Panc1 (cell line): ENCODE data around the gene KCNK10. TPM values are rescaled to one million over a fixed set of nuclear protein-coding genes. Genes with fewer than 3 reads are reported as not detected.

Experiments
- ATAC-seq: fragments of 200-7000 bp; cut with Tn5 transposase; 2 replicates; pipeline ENCODE4 v1.9.1; 2020; ENCODE audit warnings: mild to moderate bottlenecking, moderate library complexity
- BruUV-seq: library from RNA; stranded (reverse); fragments of 400-500 nt; replicated peaks from 2 replicates; lab custom pipeline; 2021; lab: Mats Ljungman, UMichigan
- CTCF ChIA-PET: fragments of 300-600 bp; sonication (Branson Sonifier 250); formaldehyde crosslinking; loops from one replicate; lab custom pipeline; 2022; ENCODE audit warnings: antibody characterized with exemption; lab: Charles Lee
- POLR2A ChIA-PET: fragments of 300-600 bp; sonication (Branson Sonifier 250); formaldehyde crosslinking; loops from one replicate; lab custom pipeline; 2022; ENCODE audit warnings: antibody characterized with exemption; lab: Charles Lee
- DNase-seq: peaks from one replicate; pipeline ENCODE4 v3.0.0-alpha.2; 2010; ENCODE audit warnings: low read depth, low spot score
- H3K27ac ChIP-seq: 2 replicates; pipeline ENCODE4 v1.5.1; 2011; ENCODE audit warnings: mild to moderate bottlenecking, low read length, inconsistent platforms
- H3K27me3 ChIP-seq: fragments of 200-500 bp; sonication (Bioruptor generic); 2 replicates; pipeline ENCODE4 v1.6.0; 2014; ENCODE audit warnings: low read length, inconsistent platforms; ENCODE audit not compliant: control insufficient read depth, insufficient read depth
- H3K36me3 ChIP-seq: fragments of 200-500 bp; sonication (Bioruptor generic); 2 replicates; pipeline ENCODE4 v1.5.1; 2014; ENCODE audit warnings: inconsistent platforms, mild to moderate bottlenecking, low read length, moderate library complexity; ENCODE audit not compliant: control insufficient read depth, insufficient read depth
- H3K4me1 ChIP-seq: 2 replicates; pipeline ENCODE4 v1.5.1; 2011; ENCODE audit warnings: inconsistent platforms, mild to moderate bottlenecking, low read length, moderate library complexity; ENCODE audit not compliant: control insufficient read depth, insufficient read depth
- H3K4me3 ChIP-seq, 2 experiments: 2 replicates each; pipeline ENCODE4 v1.5.1; 2011 to 2012; ENCODE audit warnings: low read depth in 2 of 2, low read length in 2 of 2, mild to moderate bottlenecking in 2 of 2, inconsistent platforms in 1 of 2, moderate library complexity in 1 of 2
- H3K9me3 ChIP-seq: fragments of 200-500 bp; sonication (Bioruptor generic); 2 replicates; pipeline ENCODE4 v1.5.1; 2014; ENCODE audit warnings: low read depth, mild to moderate bottlenecking, inconsistent platforms, low read length, moderate library complexity; ENCODE audit not compliant: control insufficient read depth, insufficient read depth
- CTCF ChIP-seq: fragments of 450-650 bp; IDR thresholded peaks from 2 replicates; pipeline ENCODE4 v1.5.1; 2017; ENCODE audit warnings: mild to moderate bottlenecking
- POLR2AphosphoS5 ChIP-seq: IDR thresholded peaks from 2 replicates; pipeline ENCODE4 v1.6.1; 2012; ENCODE audit warnings: mild to moderate bottlenecking, low read depth, low read length, moderate library complexity
- REST ChIP-seq, 2 experiments: IDR thresholded peaks; 2 replicates each; pipeline ENCODE4 v1.6.1; 2011 to 2012; ENCODE audit warnings: low read depth in 2 of 2, control low read depth in 1 of 2, low read length in 1 of 2, mild to moderate bottlenecking in 1 of 2, moderate library complexity in 1 of 2; ENCODE audit not compliant: insufficient read depth in 1 of 2
- SIN3A ChIP-seq: IDR thresholded peaks from 2 replicates; pipeline ENCODE4 v1.6.1; 2012; ENCODE audit warnings: low read depth, mild to moderate bottlenecking, low read length, moderate library complexity, borderline replicate concordance; ENCODE audit not compliant: insufficient read depth
- TCF7L2 ChIP-seq: IDR thresholded peaks from 2 replicates; pipeline ENCODE4 v1.6.1; 2011; ENCODE audit warnings: mild to moderate bottlenecking, low read depth, low read length, inconsistent platforms
- in situ Hi-C: cut with HindIII; loops from 2 replicates; pipeline ENCODE4 v1.10.0; 2016; ENCODE audit warnings: low sequenced_read_pairs, low pct_unique_long_range_greater_than_20kb
- intact Hi-C: fragments of 100-400 bp; cut with micrococcal nuclease; formaldehyde crosslinking; loops from one replicate; pipeline ENCODE4 v1.10.0; 2022; ENCODE audit not compliant: unreplicated experiment
- total RNA-seq: library from RNA; stranded (reverse); gene quantifications from one replicate; pipeline ENCODE4 v1.2.1, GENCODE V29; 2021; ENCODE audit not compliant: unreplicated experiment

The KCNK10 gene
- total RNA-seq, 1 experiment from 2014 or later, result 0.28 TPM

GRCh38 chr14:88143810-88144209 lies 179.3 kb downstream of the KCNK10 start:
- CTCF ChIA-PET, result no interaction called here
- Histone ChIP-seq H3K4me3 (no peak overlapping the region), H3K4me1 (no peaks in the 10 kb centered on the region), H3K27me3 (no peaks in the 10 kb centered on the region), H3K27ac (no peak overlapping the region), H3K9me3 (no peaks in the 10 kb centered on the region), H3K36me3 (no peaks in the 10 kb centered on the region)
- no TSS peak for BruUV-seq
- DNase-seq (no peak), ATAC-seq (no peak)
- TF ChIP-seq SIN3A (no peak), POLR2AphosphoS5 (no peak), REST (IDR thresholded peaks at IDR 0.05; ENCODE audit: insufficient read depth in 1 of 2, low read depth in 2 of 2, low read length in 1 of 2) (no peak), TCF7L2 (no peak), CTCF (no peak)
- in situ Hi-C loops (no loop called here), intact Hi-C loops (no loop called here)
- POLR2A ChIA-PET, result no interaction called here

- in situ Hi-C loops, result no loop called here
- no TSS peak for BruUV-seq
- CTCF ChIA-PET, result interaction anchor here (0.6 kb wide), 1 partner anchor 1833 kb away, joined by 14 read pairs; no protein-coding TSS in a partner anchor
Measured at GRCh38 chr14:88142997-88143396, 180.1 kb downstream of the KCNK10 start.

More at GRCh38 chr14:88142997-88143396, 180.1 kb downstream of the KCNK10 start:
- TF ChIP-seq REST (IDR thresholded peaks at IDR 0.05; ENCODE audit: insufficient read depth in 1 of 2, low read depth in 2 of 2, low read length in 1 of 2) (no peak), CTCF (no peak), POLR2AphosphoS5 (no peak), TCF7L2 (no peak), SIN3A (no peak)
- ATAC-seq, result no peak
- Histone ChIP-seq H3K4me3 (no peak overlapping the region), H3K4me1 (no peaks in the 10 kb centered on the region), H3K27ac (no peak overlapping the region), H3K36me3 (no peaks in the 10 kb centered on the region), H3K27me3 (no peaks in the 10 kb centered on the region), H3K9me3 (no peaks in the 10 kb centered on the region)
- POLR2A ChIA-PET, result no interaction called here
- no peak for DNase-seq
- intact Hi-C loops, result no loop called here
